Measurements from ENCODE around the gene MALT1.
"Not testable (repeated sequence)": the region's sequence is repeated elsewhere in the genome, so short reads cannot be mapped to it uniquely, and the experiment has no call there.

The MALT1 gene

DNA sequence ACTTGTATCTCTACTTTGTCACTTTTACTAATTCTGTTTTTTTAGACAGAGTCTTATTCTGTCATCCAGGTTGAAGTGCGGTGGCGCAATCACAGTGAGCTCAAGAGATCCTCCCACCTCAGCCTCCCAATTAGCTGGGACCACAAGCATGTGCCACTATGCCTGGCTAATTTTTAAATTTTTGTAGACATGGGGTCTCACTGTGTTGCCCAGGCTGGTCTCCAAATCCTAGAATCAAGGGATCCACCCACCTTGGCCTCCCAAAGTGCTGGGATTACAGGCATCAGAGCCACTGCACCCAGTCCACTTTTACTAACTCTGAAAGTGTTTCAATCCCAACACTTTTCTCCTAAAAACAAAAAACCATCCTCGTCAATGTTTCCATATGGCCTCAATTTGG is 94.9 kb downstream of the MALT1 start:
- no peak overlapping the region for H3K27ac ChIP-seq
- no peak for TF ChIP-seq ZFX (IDR thresholded peaks at IDR 0.05; ENCODE audit: borderline replicate concordance)
- TF ChIP-seq, protein P1, sequence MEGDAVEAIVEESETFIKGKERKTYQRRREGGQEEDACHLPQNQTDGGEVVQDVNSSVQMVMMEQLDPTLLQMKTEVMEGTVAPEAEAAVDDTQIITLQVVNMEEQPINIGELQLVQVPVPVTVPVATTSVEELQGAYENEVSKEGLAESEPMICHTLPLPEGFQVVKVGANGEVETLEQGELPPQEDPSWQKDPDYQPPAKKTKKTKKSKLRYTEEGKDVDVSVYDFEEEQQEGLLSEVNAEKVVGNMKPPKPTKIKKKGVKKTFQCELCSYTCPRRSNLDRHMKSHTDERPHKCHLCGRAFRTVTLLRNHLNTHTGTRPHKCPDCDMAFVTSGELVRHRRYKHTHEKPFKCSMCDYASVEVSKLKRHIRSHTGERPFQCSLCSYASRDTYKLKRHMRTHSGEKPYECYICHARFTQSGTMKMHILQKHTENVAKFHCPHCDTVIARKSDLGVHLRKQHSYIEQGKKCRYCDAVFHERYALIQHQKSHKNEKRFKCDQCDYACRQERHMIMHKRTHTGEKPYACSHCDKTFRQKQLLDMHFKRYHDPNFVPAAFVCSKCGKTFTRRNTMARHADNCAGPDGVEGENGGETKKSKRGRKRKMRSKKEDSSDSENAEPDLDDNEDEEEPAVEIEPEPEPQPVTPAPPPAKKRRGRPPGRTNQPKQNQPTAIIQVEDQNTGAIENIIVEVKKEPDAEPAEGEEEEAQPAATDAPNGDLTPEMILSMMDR (IDR thresholded peaks at IDR 0.05), result no peak

DNA sequence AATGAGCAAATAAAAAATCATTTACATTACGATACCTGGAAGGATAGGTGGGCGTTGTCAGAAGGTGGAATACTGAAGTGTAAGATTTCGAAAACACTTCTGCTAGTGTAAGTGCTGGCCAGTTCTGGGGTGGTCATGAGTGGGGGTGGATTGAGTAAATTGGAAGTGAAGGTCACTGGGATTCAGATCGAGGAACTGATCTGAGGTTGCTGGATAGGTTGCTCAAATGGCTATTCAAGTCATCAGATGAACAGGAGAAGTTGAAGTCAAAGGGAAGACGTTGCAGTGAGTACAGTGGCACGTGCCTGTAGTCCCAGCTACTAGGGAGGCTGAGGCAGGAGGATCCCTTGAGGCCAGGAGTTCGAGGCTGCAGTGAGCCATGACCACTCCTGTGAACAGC is 95.7 kb downstream of the MALT1 start:
- no peak overlapping the region for H3K27ac ChIP-seq
- TF ChIP-seq, protein P1 (IDR thresholded peaks at IDR 0.05), result no peak
- no peak for TF ChIP-seq ZFX (IDR thresholded peaks at IDR 0.05; ENCODE audit: borderline replicate concordance)

DNA sequence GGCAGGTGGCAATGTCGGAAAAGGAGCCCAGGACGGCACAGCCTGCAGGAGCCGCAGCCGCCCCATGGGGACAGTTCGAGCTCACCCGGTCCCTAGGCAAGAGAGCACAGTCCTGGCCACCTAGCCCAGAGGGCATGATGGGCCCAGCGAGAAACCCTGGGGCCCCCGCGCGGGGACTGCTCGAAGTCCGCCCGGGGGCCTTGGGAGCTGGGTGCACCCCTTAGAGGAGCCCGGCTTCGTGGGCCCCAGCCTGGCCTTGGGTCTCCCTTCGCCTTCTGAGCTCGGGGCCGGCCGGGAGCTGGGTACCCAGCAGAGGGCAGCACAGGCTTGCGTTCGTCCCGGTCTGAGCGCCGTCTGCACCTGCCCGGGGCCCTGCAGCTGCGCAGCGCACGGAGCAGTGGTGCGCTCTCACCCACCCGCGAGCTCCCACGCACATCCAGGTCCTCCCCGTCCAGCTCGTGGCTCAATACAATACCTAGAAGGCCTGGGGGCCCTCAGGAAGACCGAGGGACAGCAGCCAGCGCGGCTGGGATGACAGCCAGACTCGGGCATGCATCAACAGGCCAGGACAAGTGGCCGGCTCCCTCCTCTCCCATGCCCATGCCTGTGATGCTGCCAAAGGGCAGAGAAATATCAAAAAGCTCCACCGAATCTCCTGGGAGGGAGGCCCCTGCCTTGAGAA is 97.2 kb downstream of the MALT1 start:
- no peak for TF ChIP-seq ZFX (IDR thresholded peaks at IDR 0.05; ENCODE audit: borderline replicate concordance)
- TF ChIP-seq, protein P1 (IDR thresholded peaks at IDR 0.05), result peak; percentile 89
- no peak overlapping the region for H3K27ac ChIP-seq

DNA sequence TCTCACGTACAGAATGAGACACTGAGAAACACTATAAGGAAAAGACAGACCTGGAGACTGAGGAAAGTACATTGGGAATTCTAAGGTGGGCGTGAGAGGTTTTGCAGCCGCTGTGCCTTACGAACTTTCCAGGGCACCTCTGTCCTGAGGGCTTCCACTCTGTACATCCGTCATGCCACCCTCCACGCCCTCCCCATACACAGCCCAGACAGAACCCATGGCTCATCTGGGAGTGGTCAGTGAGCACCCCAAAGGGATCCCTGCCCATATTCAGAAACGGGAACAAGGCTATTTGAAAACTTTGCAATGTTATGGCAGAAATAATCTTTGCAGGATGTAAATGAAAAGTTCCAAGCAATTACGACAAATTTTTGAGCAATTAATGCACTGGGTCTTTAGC is 98.1 kb downstream of the MALT1 start:
- no peak for TF ChIP-seq ZFX (IDR thresholded peaks at IDR 0.05; ENCODE audit: borderline replicate concordance)
- TF ChIP-seq, protein P1 (IDR thresholded peaks at IDR 0.05), result no peak
- H3K27ac ChIP-seq, result no peak overlapping the region

DNA sequence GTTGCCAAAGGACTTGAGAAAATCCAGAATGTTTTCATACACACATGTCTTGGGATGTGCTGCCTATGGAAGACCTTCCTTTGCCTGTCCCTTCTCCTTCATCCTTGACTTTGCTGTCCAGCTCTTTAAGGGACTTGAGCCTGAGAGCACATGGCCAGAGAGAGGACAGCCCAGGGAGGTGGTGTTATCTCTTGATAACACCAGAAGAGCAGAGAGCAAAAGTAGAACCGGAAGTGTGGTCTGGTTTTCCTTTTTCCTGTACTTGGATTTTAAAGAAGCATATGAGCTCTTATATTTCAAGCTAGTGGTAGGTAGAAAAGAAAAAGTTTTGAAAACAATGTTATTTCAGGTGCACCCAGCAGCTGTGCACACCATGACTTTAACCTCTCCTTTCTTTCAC is 99.3 kb downstream of the MALT1 start:
- no peak for TF ChIP-seq ZFX (IDR thresholded peaks at IDR 0.05; ENCODE audit: borderline replicate concordance)
- TF ChIP-seq, protein P1 (IDR thresholded peaks at IDR 0.05), result no peak
- no peak overlapping the region for H3K27ac ChIP-seq

DNA sequence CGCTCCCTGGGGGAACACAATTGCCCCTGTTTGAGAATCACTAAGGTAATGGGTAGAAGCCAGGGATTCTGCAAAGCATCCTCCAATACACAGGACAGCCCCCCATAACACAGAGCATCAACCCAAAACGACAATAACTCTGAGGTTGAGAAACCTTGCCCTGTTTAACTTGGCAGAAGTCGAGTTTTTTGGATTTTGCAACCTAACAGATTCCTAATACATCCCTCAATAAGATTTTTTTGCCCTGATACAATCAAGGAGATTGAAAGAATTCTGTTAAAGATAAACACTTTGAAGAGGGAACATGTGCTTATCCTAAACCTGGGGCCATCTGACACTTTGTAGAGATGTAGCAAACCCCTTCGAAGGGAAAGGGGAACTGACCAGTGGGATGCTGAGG is 100.9 kb downstream of the MALT1 start:
- TF ChIP-seq, protein P1 (IDR thresholded peaks at IDR 0.05), result no peak
- H3K27ac ChIP-seq, result no peak overlapping the region

DNA sequence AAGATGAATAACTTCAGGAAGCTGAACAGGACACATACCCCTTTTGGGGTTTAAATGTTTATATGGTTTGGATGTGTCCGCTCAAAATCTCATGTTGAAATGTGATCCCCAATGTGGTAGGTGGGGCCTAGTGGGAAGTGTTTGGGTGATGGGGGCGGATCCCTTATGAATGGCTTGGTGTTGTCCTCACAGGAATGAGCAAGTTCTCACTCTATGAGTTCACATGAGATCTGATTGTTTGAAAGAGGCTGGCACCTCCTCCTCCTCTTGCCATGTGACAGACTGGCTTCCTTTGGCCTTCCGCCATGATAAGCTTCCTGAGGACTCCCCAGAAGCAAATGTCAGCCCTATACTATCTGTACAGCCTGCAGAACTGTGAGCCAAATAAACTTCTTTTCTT is 104.8 kb downstream of the MALT1 start:
- H3K27ac ChIP-seq, result no peak overlapping the region
- no peak for TF ChIP-seq ZFX (IDR thresholded peaks at IDR 0.05; ENCODE audit: borderline replicate concordance)
- TF ChIP-seq, protein P1 (IDR thresholded peaks at IDR 0.05), result no peak

DNA sequence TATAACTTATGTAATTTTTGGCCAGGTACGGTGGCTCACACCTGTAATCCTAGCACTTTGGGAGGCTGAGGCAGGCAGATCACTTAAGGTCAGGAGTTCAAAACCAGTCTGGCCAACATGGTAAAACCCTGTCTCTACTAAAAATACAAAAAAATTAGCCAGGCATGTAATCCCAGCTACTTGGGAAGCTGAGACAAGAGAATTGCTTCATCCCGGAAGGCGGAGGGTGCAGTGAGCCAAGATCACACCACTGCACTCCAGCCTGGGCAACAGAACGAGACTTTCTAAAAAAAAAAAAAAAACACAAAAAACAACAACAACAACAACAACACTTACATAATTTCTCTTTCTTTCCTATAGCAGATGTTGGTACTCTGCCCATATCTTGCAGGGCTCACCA is 105.3 kb downstream of the MALT1 start:
- H3K27ac ChIP-seq, result not testable (repeated sequence)
